ENCODE data around the gene PLP2.

GRCh38 chrX:49199906-49200771, 28.4 kb downstream of the PLP2 start, which contains the start of gene SYP:
- TF ChIP-seq EZH2 (IDR thresholded peaks at IDR 0.05; ENCODE audit: borderline replicate concordance, low read length) (no peak), CTCF (IDR thresholded peaks at IDR 0.05; ENCODE audit: low read length) (no peak)

All from OCI-LY1 (cell line).